Embryonic facial prominence (tissue), 1 donor: ENCODE results near the gene NFIC.

Source experiments
- DNase-seq: peaks from one replicate; pipeline ENCODE4 v3.0.0-alpha.2; 2016; ENCODE audit errors: extremely low spot score

NFIC gene

GRCh38 chr19:3508771-3509535 is 142.6 kb downstream of the NFIC start:
- DNase-seq, result no peak

GRCh38 chr19:3509566-3509989 is 143.2 kb downstream of the NFIC start:
- no peak for DNase-seq

GRCh38 chr19:3510727-3511126 is 144.3 kb downstream of the NFIC start:
- DNase-seq, result no peak

DNA sequence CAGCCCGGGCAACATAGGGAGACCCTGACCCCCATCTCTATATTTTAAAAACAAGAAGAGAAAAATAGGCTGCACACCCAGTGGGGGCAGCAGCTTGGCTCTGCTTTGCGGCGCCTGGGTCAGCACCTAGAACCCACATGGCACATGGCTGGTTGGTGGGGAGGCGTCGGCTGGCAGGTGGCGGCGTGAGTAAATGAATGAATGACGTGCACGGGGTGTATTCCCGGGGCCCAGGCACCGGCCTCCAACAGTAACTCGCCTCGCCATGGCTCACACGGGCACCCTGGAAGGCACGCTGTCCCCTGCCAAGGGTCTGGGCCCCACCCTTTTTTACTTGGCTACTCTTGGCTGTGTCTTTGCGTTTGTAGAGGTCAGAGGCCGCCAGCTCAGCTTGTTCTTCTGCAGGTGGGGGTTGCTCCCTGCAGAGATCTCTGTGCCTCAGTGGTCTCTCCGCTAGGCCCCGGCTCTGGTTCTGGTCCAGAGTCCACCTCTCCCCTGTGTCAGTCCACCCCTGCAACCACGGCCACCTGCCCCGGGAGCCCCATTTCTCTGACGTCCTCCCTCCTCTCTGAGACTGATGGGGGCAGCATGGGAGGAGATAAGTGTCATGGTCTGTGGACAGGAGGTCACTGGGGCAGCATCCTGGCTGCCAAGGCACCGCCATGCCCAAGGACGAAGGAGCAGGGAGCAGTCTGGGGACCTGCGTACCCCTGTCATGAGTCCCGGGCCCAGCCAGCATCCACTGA is 145.3 kb downstream of the NFIC start:
- no peak for DNase-seq

DNA sequence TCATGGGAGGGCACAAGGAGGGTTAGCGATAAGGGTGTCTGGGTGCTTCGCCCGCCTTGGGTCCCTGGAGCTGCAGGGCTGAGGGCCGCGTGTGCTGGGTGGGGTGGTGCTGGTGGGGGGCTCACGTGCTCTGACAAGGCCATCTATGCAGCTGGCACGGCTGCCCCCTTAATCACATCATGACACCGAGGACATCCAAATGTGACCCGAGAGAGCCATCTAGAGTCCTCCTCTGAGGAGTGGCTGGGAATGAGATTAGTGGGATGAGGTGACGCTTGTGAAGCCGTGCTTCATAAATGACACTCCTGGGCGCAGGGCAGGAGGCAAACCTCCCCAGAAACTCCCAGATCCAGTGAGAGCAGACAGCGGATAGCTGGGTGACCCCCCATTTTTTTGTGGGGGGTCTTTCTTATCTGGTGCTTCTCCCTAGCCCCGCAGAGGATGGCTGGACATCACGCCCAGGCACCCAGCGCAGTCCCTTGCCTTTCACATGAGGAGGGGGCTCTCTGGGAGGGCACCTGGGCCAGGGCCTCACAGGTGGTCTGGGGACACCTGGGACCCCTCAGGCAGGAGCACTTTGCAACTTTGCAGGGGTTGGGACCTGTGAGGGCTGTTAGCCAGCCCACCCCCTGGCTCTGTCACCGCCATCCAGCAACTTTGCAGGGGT is 146.3 kb downstream of the NFIC start:
- DNase-seq, result no peak

GRCh38 chr19:3513229-3514140 is 147.1 kb downstream of the NFIC start:
- no peak for DNase-seq

GRCh38 chr19:3514930-3515329 is 148.5 kb downstream of the NFIC start:
- no peak for DNase-seq

GRCh38 chr19:3515891-3516422 is 149.6 kb downstream of the NFIC start:
- no peak for DNase-seq

DNA sequence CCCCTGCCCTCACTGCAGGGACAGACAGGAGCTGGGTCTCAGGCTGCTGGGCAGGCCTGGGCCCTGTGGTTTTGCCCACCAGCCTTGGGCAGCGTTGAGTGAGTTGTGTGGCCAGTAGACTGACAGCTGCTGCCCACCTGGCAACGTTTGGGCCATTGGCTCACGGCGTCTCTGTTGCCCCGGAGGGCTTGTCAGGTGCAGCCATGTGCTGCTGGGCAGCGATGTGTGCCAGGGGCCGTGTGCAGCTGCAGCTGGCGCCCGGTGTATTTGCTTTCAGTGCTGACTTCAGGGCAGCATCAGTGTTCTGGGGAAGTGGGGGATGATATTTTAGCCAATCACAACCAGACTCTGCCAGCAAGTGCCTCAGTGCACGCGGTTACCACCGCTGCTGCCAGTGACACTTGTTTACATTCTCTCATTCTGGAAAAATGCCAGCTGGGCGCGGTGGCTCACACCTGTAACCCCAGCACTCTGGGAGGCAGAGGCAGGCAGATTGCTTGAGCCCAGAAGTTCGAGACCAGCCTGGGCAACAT is 150.4 kb downstream of the NFIC start:
- DNase-seq, result no peak

DNA sequence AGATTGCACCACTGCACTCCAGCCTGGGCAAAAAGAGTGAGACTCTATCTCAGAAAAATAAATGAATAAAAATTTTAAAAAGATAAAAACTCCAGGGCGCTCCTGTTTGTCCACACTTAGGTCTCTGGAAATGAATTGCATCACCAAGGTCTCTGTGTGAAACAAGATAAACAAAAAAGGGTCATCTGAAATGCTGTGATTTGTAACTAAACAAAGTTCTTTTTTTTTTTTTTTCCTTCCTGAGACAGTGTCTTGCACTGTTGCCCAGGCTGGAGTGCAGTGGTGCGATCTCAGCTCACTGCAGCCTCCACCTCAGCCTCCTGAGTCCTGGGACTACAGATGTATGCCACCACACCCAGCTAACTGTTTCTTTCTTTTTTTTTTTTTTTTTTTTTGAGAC is 151.3 kb downstream of the NFIC start:
- no peak for DNase-seq

- DNase-seq, result no peak
Observed at GRCh38 chr19:3518255-3518654, 151.9 kb downstream of the NFIC start.

DNA sequence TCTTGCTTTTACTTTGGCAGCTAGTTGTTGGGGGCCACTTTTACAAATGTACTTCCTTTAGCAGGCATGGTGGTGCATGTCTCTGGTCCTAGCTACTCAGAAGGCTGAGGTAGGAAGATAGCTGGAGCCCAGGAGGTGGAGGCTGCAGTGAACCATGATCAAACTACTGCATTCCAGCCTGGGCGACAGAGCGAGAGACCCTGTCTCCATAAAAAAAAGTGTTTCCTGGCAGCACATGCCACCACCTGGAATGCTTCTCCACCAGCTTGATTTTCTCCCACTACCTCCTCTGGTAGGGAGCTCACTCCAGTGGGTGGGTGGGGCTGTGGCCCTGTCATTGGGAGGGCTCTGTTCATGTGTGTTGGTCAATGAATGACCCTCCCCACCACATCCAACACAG is 152.3 kb downstream of the NFIC start:
- no peak for DNase-seq
